H1 (cell line): ENCODE data around the gene WDR93. TPM values are rescaled to one million over a fixed set of nuclear protein-coding genes. Genes with fewer than 3 reads are reported as not detected.

Source experiments
- CBX8 ChIP-seq: fragments of 300-800, 300-1000 bp; sonication (generic); IDR thresholded peaks from 2 replicates; pipeline ENCODE4 v1.7.1; 2016; ENCODE audit warnings: low read depth, low read length, borderline replicate concordance
- CHD1 ChIP-seq: IDR thresholded peaks from 2 replicates; pipeline ENCODE4 v1.6.1; 2012; ENCODE audit warnings: low read depth, low read length, improper control_type of control experiment
- CHD2 ChIP-seq: IDR thresholded peaks from 2 replicates; pipeline ENCODE4 v1.6.1; 2012; ENCODE audit warnings: low read length, improper control_type of control experiment
- CTCF ChIP-seq, 3 experiments: IDR thresholded peaks; 1 replicate in 2 of 3; 2 replicates in 1 of 3; pipeline versions ENCODE4 v1.5.1 to v1.6.1; 2011; ENCODE audit warnings: low read length in 3 of 3, mild to moderate bottlenecking in 3 of 3, inconsistent platforms in 2 of 3, low read depth in 1 of 3, moderate library complexity in 1 of 3; ENCODE audit not compliant: insufficient read depth in 1 of 3; ENCODE audit errors: control extremely low read depth in 1 of 3
- EP300 ChIP-seq, 2 experiments: IDR thresholded peaks; 1 replicate in 1 of 2; 2 replicates in 1 of 2; pipeline ENCODE4 v1.6.1; 2011 to 2012; ENCODE audit warnings: low read depth in 2 of 2, low read length in 2 of 2, mild to moderate bottlenecking in 2 of 2, borderline replicate concordance in 1 of 2, inconsistent platforms in 1 of 2, moderate library complexity in 1 of 2
- HDAC6 ChIP-seq: IDR thresholded peaks from one replicate; pipeline ENCODE4 v1.7.1; 2012; ENCODE audit warnings: low read depth, mild to moderate bottlenecking, inconsistent platforms, low read length, moderate library complexity
- KDM5A ChIP-seq: fragments of 200-600 bp; IDR thresholded peaks from 2 replicates; pipeline ENCODE4 v1.7.1; 2012; ENCODE audit warnings: mild to moderate bottlenecking, low read length, inconsistent platforms, mixed read lengths
- SIRT6 ChIP-seq: IDR thresholded peaks from one replicate; pipeline ENCODE4 v1.7.1; 2012; ENCODE audit warnings: low read length, inconsistent platforms
- USF2 ChIP-seq: IDR thresholded peaks from 2 replicates; pipeline ENCODE4 v1.6.1; 2011; ENCODE audit warnings: low read length, improper control_type of control experiment
- polyA plus RNA-seq, 7 experiments: library from polyadenylated mRNA; depleted of rRNA in 3 of 7; stranded (reverse) in 5 of 7; unstranded in 2 of 7; fragments of >200 nt in 5 of 7; fragments of 200-250 nt in 2 of 7; gene quantifications; 1 replicate in 5 of 7; 2 replicates in 1 of 7; 4 replicates in 1 of 7; pipeline versions ENCODE4 v1.2.1 to v1.2.3, GENCODE V29; 2011 to 2013; ENCODE audit warnings: missing spikeins in 2 of 7, mixed read lengths in 2 of 7
- total RNA-seq: library from RNA; stranded (reverse); fragmentation: NEBNext Ultra II Directional; extraction: Animal tissue kit (Norgen Biotek cat#: 25700); gene quantifications from 2 replicates; pipeline ENCODE4 v1.2.1, GENCODE V29; 2021

The WDR93 gene
- total and polyA plus RNA-seq, 2 of the 8 experiments (the other 6 are each of a cell fraction or from before 2014, with no cell fraction given) = 0.03 TPM; not detected in 1

DNA sequence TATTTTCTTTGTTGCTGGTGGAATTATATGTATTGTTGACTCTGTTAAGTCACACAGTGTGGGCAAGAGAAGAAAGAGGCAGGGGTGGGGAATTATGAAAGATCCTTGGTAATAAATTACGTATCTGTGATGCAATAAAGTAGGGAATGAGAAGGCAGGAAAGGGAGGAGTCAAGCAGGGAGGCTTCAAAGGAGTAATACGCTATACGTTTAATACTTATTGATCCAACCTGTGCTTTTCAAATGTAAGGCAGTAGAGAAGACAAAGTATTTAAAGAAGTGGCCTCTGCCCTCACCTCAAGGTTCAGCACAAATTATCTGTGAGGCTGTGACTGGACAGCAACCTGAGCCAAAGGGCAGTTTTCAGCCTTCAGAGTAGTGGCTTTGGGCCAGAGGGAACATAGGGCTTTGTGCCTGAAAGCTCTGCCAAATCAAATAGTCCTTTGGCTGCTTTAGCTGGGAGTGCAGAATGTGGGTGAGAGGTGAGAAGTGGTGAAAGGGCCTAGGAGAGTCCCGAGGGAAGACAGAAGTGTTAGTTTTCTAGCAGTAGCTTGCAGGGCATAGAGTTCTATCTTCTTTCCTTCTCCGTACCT lies 10.2 kb upstream of the WDR93 start (continued):
- TF ChIP-seq EP300 (IDR thresholded peaks at IDR 0.05; ENCODE audit: borderline replicate concordance in 1 of 2, low read depth in 2 of 2, low read length in 2 of 2) (no peak), KDM5A (no peak), USF2 (no peak), CHD1 (no peak), HDAC6 (no peak), CHD2 (no peak), CTCF (IDR thresholded peaks at IDR 0.05; ENCODE audit: control extremely low read depth in 1 of 3, insufficient read depth in 1 of 3, low read depth in 1 of 3, low read length in 3 of 3) (no peak), SIRT6 (no peak), CBX8 (no peak)
